Osteoblast (primary cell): ENCODE measurements around the gene FRMD4B. TPM values are rescaled to one million over a fixed set of nuclear protein-coding genes. Genes with fewer than 3 reads are reported as not detected.

ENCODE experiments used
- DNase-seq: peaks from one replicate; pipeline ENCODE4 v3.0.0; 2011; ENCODE audit warnings: low spot score, mixed read lengths; ENCODE audit not compliant: insufficient read length; ENCODE audit errors: missing footprints
- H2AFZ ChIP-seq: 2 replicates; pipeline ENCODE4 v1.6.0; 2011; ENCODE audit warnings: mild to moderate bottlenecking, low read length
- H3K27ac ChIP-seq: 2 replicates; pipeline ENCODE4 v1.5.1; 2011; ENCODE audit warnings: mild to moderate bottlenecking, low read depth, low read length, moderate library complexity
- H3K27me3 ChIP-seq: 2 replicates; pipeline ENCODE4 v1.6.0; 2012; ENCODE audit warnings: mild to moderate bottlenecking, control low read depth, inconsistent platforms, low read length, moderate library complexity; ENCODE audit not compliant: insufficient read depth
- H3K36me3 ChIP-seq: 2 replicates; pipeline ENCODE4 v1.5.1; 2011; ENCODE audit warnings: mild to moderate bottlenecking, low read length, control low read depth, moderate library complexity; ENCODE audit not compliant: insufficient read depth
- H3K4me1 ChIP-seq: 2 replicates; pipeline ENCODE4 v1.5.1; 2011; ENCODE audit warnings: mild to moderate bottlenecking, low read length, control low read depth, moderate library complexity; ENCODE audit not compliant: insufficient read depth
- H3K4me2 ChIP-seq: 2 replicates; pipeline ENCODE4 v1.6.0; 2011; ENCODE audit warnings: mild to moderate bottlenecking, low read length; ENCODE audit not compliant: insufficient read depth
- H3K4me3 ChIP-seq: fragments of 200-600 bp; sonication (generic); 3 replicates; pipeline ENCODE4 v1.5.1; 2012; ENCODE audit warnings: mild to moderate bottlenecking, low read length, inconsistent platforms; ENCODE audit not compliant: insufficient read depth
- H3K79me2 ChIP-seq: 2 replicates; pipeline ENCODE4 v1.6.0; 2012; ENCODE audit warnings: mild to moderate bottlenecking, low read length, control low read depth, inconsistent platforms; ENCODE audit not compliant: insufficient read depth
- H3K9me3 ChIP-seq: 2 replicates; pipeline ENCODE4 v1.5.1; 2011; ENCODE audit warnings: low read depth, low read length, control low read depth
- H4K20me1 ChIP-seq: 2 replicates; pipeline ENCODE4 v1.6.0; 2012; ENCODE audit warnings: mild to moderate bottlenecking, low read length, control low read depth; ENCODE audit not compliant: insufficient read depth
- CTCF ChIP-seq: IDR thresholded peaks from 2 replicates; pipeline ENCODE4 v1.5.1; 2011; ENCODE audit warnings: mild to moderate bottlenecking, low read depth, low read length, moderate library complexity; ENCODE audit errors: extremely low read depth
- total RNA-seq: library from RNA; depleted of rRNA; stranded (reverse); fragments of >200 nt; gene quantifications from 2 replicates; pipeline ENCODE4 v1.2.3, GENCODE V29; 2012

The FRMD4B gene
- total RNA-seq, 1 donor, result 0.72 TPM

GRCh38 chr3:69226071-69226470 lies 159.8 kb downstream of the FRMD4B start:
- no peaks in the 10 kb centered on the region for H4K20me1 ChIP-seq
- no peak for DNase-seq
- no peaks in the 10 kb centered on the region for H3K9me3 ChIP-seq
- H3K36me3 ChIP-seq, result no peaks in the 10 kb centered on the region
- no peak overlapping the region for H2AFZ ChIP-seq
- H3K27me3 ChIP-seq, result peaks cover 6% of the 10 kb centered on the region
- TF ChIP-seq CTCF, result no peak
- no peak overlapping the region for H3K4me3 ChIP-seq
- H3K79me2 ChIP-seq, result no peaks in the 10 kb centered on the region
- no peak overlapping the region for H3K4me2 ChIP-seq
- H3K4me1 ChIP-seq, result no peaks in the 10 kb centered on the region
- no peak overlapping the region for H3K27ac ChIP-seq

- Histone ChIP-seq H3K9me3 (no peaks in the 10 kb centered on the region), H2AFZ (no peak overlapping the region), H3K4me2 (no peak overlapping the region), H3K79me2 (no peaks in the 10 kb centered on the region), H3K4me3 (no peak overlapping the region), H3K27me3 (no peaks in the 10 kb centered on the region), H3K27ac (no peak overlapping the region), H3K36me3 (no peaks in the 10 kb centered on the region), H3K4me1 (no peaks in the 10 kb centered on the region), H4K20me1 (no peaks in the 10 kb centered on the region)
- no peak for DNase-seq
- no peak for TF ChIP-seq CTCF
These were observed 166.7 kb downstream of the FRMD4B start for GRCh38 chr3:69219101-69219708.

- no peak overlapping the region for H3K27ac ChIP-seq
- no peaks in the 10 kb centered on the region for H3K36me3 ChIP-seq
- H3K4me2 ChIP-seq, result no peak overlapping the region
- H2AFZ ChIP-seq, result no peak overlapping the region
- no peaks in the 10 kb centered on the region for H3K9me3 ChIP-seq
- H3K79me2 ChIP-seq, result no peaks in the 10 kb centered on the region
- no peaks in the 10 kb centered on the region for H3K27me3 ChIP-seq
- no peak for DNase-seq
- H4K20me1 ChIP-seq, result no peaks in the 10 kb centered on the region
- no peak for TF ChIP-seq CTCF
- H3K4me1 ChIP-seq, result no peaks in the 10 kb centered on the region
- H3K4me3 ChIP-seq, result no peak overlapping the region
These were observed 167.8 kb downstream of the FRMD4B start for GRCh38 chr3:69218079-69218478.

DNA sequence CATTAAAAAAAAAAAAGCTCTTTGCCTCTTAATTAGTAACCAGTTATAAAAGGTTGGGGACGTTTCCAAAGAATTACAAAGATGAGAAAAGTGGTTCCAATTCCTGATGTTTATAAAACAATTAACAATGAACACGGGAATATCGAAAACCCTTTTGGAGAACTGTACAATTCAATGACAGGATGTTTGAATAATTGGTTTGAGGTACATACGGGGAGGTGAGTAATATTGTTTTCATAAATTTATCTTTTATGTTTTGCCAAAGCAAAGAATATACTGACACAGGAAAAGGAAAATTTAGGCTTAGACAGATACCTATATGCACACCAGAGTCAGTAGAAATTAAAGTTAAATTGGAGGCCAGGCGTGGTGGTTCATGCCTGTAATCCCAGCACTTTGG lies 168.9 kb downstream of the FRMD4B start:
- H3K79me2 ChIP-seq, result no peaks in the 10 kb centered on the region
- no peaks in the 10 kb centered on the region for H4K20me1 ChIP-seq
- H3K27me3 ChIP-seq, result no peaks in the 10 kb centered on the region
- no peak overlapping the region for H2AFZ ChIP-seq
- no peak overlapping the region for H3K4me3 ChIP-seq
- TF ChIP-seq CTCF, result no peak
- H3K4me2 ChIP-seq, result no peak overlapping the region
- no peaks in the 10 kb centered on the region for H3K4me1 ChIP-seq
- no peaks in the 10 kb centered on the region for H3K9me3 ChIP-seq
- H3K27ac ChIP-seq, result no peak overlapping the region
- no peak for DNase-seq
- no peaks in the 10 kb centered on the region for H3K36me3 ChIP-seq
